ENCODE measurements around the gene PNMT. TPM values are rescaled to one million over a fixed set of nuclear protein-coding genes. Genes with fewer than 3 reads are reported as not detected.

Gene PNMT
- total and polyA plus RNA-seq, 2 of the 13 experiments (the other 11 are each of a cell fraction or from before 2014, with no cell fraction given), result 0.25 TPM; not detected in 1

DNA sequence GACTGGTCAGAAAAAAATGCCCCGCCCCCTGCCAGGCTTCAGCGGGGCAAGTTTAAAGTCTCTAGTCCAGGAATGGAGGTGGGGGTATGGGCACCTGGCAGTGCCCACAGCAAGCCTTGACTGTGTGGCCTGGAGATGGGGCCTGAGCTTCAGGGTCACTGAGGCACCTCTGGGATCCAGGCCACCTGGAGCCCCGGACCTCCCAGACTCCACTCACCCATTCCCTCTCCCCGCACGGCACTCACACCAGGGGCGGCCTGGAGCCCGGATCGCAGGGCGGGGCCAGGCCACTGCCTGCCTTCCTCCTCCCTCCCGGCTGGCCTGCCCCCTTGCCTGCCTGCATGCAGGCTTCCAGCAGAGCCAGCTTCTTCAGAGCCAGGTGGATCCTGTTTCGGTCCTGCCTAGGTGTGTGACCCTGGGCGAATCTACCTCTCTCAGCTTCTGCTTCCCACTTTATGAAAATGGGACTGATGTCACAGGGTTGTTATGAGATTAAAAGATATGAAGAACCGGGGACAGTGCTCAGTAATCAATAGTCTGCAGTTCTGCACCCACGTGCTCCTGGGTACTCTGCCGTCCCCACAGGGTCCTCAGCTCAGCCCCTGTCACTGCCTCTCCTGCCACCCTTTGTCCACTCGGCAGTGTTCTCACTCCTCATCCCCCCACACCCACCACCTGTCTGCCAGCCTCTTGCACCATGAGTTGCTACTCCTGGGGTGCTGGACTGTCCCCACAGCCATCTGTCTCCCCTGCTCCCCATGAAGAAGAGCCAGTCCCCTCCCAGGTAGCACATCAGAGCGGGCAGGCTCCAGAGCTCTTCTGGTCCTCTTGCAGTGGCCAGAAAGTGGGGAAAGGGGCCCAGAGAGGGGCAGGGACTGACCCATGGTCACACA, 4.3 kb upstream of the PNMT start (continued):
- TF ChIP-seq, protein P1, sequence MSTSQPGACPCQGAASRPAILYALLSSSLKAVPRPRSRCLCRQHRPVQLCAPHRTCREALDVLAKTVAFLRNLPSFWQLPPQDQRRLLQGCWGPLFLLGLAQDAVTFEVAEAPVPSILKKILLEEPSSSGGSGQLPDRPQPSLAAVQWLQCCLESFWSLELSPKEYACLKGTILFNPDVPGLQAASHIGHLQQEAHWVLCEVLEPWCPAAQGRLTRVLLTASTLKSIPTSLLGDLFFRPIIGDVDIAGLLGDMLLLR (CRISPR knock-in tag; IDR thresholded peaks at IDR 0.05), result 0 out of 2 replicates have a peak, but pooled peaks have one; percentile 25
- TF ChIP-seq ZNF263 (CRISPR knock-in tag; IDR thresholded peaks at IDR 0.05) (peak; percentile 67), ZNF350 (CRISPR knock-in tag; IDR thresholded peaks at IDR 0.05; ENCODE audit: borderline replicate concordance, low read depth) (no peak; the same call in 1 of the 2 replicates), ZFP1 (CRISPR knock-in tag; IDR thresholded peaks at IDR 0.05) (no peak), NFIC (IDR thresholded peaks at IDR 0.05; ENCODE audit: low read length) (no peak), ZSCAN21 (CRISPR knock-in tag; IDR thresholded peaks at IDR 0.05; ENCODE audit: borderline replicate concordance) (no peak), MTA3 (CRISPR knock-in tag; IDR thresholded peaks at IDR 0.05) (no peak), SALL1 (CRISPR knock-in tag; IDR thresholded peaks at IDR 0.05) (peak; percentile 62), KAT8 (CRISPR knock-in tag; IDR thresholded peaks at IDR 0.05) (no peak), ZC3H4 (CRISPR knock-in tag; IDR thresholded peaks at IDR 0.05; ENCODE audit: borderline replicate concordance) (no peak), MBD4 (IDR thresholded peaks at IDR 0.05; ENCODE audit: borderline replicate concordance, low read length) (no peak), PHF21A (CRISPR knock-in tag; IDR thresholded peaks at IDR 0.05) (no peak), FIP1L1 (IDR thresholded peaks at IDR 0.05; ENCODE audit: borderline replicate concordance, insufficient read depth, low read depth, low read length) (no peak), SP5 (CRISPR knock-in tag; IDR thresholded peaks at IDR 0.05; ENCODE audit: borderline replicate concordance, low read depth) (peak; percentile 51), FOXA1 (IDR thresholded peaks at IDR 0.05) (no peak), FOXA1 (CRISPR knock-in tag; IDR thresholded peaks at IDR 0.05) (no peak), TCF7L2 (IDR thresholded peaks at IDR 0.05; ENCODE audit: low read depth, low read length) (no peak)
- TF ChIP-seq, protein P2, sequence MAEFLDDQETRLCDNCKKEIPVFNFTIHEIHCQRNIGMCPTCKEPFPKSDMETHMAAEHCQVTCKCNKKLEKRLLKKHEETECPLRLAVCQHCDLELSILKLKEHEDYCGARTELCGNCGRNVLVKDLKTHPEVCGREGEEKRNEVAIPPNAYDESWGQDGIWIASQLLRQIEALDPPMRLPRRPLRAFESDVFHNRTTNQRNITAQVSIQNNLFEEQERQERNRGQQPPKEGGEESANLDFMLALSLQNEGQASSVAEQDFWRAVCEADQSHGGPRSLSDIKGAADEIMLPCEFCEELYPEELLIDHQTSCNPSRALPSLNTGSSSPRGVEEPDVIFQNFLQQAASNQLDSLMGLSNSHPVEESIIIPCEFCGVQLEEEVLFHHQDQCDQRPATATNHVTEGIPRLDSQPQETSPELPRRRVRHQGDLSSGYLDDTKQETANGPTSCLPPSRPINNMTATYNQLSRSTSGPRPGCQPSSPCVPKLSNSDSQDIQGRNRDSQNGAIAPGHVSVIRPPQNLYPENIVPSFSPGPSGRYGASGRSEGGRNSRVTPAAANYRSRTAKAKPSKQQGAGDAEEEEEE (CRISPR knock-in tag; IDR thresholded peaks at IDR 0.05; ENCODE audit: borderline replicate concordance), result no peak
- TF ChIP-seq, protein P3, sequence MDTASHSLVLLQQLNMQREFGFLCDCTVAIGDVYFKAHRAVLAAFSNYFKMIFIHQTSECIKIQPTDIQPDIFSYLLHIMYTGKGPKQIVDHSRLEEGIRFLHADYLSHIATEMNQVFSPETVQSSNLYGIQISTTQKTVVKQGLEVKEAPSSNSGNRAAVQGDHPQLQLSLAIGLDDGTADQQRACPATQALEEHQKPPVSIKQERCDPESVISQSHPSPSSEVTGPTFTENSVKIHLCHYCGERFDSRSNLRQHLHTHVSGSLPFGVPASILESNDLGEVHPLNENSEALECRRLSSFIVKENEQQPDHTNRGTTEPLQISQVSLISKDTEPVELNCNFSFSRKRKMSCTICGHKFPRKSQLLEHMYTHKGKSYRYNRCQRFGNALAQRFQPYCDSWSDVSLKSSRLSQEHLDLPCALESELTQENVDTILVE (CRISPR knock-in tag; IDR thresholded peaks at IDR 0.05), result no peak
- TF ChIP-seq, protein P4, sequence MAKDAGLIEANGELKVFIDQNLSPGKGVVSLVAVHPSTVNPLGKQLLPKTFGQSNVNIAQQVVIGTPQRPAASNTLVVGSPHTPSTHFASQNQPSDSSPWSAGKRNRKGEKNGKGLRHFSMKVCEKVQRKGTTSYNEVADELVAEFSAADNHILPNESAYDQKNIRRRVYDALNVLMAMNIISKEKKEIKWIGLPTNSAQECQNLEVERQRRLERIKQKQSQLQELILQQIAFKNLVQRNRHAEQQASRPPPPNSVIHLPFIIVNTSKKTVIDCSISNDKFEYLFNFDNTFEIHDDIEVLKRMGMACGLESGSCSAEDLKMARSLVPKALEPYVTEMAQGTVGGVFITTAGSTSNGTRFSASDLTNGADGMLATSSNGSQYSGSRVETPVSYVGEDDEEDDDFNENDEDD (CRISPR knock-in tag; IDR thresholded peaks at IDR 0.05; ENCODE audit: borderline replicate concordance), result no peak; the same call in 1 of the 2 replicates
- TF ChIP-seq, protein P5, sequence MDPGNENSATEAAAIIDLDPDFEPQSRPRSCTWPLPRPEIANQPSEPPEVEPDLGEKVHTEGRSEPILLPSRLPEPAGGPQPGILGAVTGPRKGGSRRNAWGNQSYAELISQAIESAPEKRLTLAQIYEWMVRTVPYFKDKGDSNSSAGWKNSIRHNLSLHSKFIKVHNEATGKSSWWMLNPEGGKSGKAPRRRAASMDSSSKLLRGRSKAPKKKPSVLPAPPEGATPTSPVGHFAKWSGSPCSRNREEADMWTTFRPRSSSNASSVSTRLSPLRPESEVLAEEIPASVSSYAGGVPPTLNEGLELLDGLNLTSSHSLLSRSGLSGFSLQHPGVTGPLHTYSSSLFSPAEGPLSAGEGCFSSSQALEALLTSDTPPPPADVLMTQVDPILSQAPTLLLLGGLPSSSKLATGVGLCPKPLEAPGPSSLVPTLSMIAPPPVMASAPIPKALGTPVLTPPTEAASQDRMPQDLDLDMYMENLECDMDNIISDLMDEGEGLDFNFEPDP (CRISPR knock-in tag; conservative IDR thresholded peaks at IDR 0.05), result no peak
- TF ChIP-seq, protein P6, sequence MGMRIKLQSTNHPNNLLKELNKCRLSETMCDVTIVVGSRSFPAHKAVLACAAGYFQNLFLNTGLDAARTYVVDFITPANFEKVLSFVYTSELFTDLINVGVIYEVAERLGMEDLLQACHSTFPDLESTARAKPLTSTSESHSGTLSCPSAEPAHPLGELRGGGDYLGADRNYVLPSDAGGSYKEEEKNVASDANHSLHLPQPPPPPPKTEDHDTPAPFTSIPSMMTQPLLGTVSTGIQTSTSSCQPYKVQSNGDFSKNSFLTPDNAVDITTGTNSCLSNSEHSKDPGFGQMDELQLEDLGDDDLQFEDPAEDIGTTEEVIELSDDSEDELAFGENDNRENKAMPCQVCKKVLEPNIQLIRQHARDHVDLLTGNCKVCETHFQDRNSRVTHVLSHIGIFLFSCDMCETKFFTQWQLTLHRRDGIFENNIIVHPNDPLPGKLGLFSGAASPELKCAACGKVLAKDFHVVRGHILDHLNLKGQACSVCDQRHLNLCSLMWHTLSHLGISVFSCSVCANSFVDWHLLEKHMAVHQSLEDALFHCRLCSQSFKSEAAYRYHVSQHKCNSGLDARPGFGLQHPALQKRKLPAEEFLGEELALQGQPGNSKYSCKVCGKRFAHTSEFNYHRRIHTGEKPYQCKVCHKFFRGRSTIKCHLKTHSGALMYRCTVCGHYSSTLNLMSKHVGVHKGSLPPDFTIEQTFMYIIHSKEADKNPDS (CRISPR knock-in tag; IDR thresholded peaks at IDR 0.05), result no peak
